ENCODE results near the gene TCTN1.

The TCTN1 gene

DNA sequence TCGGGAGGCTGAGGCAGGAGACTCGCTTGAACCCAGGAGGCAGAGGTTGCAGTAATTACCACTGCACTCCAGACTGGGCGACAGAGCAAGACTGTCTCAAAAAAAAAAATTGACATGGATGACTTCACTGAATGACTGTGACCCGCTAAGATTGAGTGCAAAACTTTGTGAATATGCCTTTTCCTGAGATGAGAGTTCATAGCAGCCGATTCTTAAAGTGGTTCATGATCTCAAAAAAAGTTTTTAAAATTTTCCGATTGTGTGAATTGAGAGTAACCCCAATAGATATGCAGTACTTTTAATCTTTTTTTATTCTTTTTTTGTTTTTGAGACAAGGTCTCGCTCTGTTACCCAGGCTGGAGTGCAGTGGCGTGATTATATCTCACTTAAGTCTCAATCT is 1.2 kb downstream of the TCTN1 start:
- TF ChIP-seq, protein P1, sequence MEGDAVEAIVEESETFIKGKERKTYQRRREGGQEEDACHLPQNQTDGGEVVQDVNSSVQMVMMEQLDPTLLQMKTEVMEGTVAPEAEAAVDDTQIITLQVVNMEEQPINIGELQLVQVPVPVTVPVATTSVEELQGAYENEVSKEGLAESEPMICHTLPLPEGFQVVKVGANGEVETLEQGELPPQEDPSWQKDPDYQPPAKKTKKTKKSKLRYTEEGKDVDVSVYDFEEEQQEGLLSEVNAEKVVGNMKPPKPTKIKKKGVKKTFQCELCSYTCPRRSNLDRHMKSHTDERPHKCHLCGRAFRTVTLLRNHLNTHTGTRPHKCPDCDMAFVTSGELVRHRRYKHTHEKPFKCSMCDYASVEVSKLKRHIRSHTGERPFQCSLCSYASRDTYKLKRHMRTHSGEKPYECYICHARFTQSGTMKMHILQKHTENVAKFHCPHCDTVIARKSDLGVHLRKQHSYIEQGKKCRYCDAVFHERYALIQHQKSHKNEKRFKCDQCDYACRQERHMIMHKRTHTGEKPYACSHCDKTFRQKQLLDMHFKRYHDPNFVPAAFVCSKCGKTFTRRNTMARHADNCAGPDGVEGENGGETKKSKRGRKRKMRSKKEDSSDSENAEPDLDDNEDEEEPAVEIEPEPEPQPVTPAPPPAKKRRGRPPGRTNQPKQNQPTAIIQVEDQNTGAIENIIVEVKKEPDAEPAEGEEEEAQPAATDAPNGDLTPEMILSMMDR (conservative IDR thresholded peaks at IDR 0.05), result no peak
- no peak overlapping the region; the same call in 1 of the 2 replicates for H3K27ac ChIP-seq

DNA sequence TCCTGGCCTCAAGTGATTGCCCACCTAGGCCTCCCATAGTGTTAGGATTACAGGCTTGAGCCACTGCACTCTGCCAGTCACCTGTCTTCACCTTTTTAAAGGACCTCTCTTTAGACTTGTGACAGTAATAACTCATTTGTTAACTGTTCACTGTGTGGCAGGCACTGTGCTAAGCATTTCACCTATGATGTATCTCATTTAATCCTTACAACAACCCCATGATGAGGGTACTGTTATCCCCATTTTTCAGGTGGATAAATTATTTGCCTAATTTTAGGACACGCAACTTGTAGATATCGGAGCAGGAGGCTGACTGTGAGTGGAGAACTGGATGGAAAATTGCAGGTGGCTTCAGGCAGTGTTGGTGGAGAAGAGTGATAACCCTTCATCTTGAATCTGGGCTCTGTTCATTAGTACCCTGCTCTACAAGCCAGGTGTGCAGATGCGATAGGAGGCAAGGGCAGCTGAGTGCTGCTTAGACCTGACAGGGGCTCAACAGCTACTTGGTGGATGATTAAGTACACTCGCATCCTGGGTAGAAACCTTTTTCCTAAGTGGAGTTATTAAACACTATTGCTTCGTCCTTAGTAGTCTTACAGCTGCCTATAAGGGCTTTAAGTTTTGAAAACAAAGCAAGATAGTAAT is 2.7 kb downstream of the TCTN1 start:
- no peak overlapping the region for H3K27ac ChIP-seq
- TF ChIP-seq, protein P1 (conservative IDR thresholded peaks at IDR 0.05), result no peak
- no peak for TF ChIP-seq ZFX (IDR thresholded peaks at IDR 0.05)

DNA sequence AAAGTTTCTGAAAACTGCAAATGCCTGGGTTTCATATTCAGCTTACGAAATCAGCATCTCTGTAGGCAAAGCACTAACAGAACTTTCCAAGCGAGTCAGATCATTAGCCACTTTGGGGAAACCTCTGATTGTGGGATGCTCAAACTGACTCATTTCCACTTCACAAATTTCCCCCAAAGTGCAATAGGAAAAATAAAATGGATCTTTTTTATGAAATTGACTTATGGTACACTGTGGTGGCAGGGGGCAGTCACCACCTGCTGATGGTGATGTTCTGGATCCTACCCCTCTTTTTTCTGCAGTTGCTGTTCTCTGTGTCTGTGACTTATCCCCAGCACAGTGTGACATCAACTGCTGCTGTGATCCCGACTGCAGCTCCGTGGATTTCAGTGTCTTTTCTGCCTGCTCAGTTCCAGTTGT is 5.6 kb downstream of the TCTN1 start:
- no peak for TF ChIP-seq ZFX (IDR thresholded peaks at IDR 0.05)
- TF ChIP-seq, protein P1 (conservative IDR thresholded peaks at IDR 0.05), result no peak
- no peak overlapping the region for H3K27ac ChIP-seq

DNA sequence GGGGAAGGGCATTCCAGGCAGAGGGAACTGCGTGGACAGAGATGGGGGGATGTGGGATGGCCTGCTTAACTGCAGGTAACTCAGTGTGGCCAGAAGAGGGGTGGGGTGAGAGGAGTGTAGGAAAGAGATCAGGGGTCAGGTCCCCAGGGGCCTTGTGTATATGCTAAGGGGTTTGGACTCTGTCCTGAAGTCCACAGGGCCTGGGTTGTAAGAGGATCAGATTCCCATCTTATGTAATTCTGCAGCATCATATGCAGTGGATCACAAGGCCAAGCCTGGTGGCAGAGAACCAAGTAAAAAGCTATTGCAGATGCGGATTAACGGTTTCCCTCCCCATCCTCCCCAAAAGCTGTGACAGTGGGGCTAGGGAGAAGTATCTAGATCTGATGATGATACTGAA is 8.7 kb downstream of the TCTN1 start:
- no peak for TF ChIP-seq ZFX (IDR thresholded peaks at IDR 0.05)
- TF ChIP-seq, protein P1 (conservative IDR thresholded peaks at IDR 0.05), result no peak
- no peak overlapping the region for H3K27ac ChIP-seq

DNA sequence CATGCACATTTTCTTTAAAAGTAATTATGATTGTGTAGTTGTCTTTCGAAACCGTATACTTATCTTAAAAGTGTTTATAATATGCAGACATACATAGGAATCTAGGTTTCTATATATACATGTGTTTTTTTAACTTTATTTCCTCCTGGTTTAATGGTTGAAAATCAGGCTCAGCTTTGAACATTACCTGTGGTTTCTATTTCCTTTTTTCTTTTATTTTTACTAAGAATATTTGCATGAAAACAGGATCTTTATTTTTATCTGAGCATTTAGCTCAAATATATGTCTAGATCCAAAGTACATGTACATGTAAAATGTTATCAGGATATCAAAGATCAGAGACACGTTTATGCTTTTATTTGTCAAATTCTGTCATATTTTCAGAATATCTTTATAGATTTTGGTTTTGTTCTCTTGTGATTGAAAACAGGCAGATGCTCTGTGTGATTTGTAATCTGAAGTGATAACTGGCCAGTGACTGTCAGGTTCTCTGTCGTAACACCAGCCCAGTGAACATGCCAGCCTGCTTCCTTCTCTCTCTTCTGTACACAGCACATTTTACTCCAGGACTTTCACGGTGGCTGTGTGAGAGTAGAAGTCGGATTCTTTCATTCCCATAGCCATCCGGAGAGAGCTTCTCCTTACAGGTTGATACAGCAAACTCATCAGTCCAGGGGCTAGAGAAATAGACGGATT is 13.7 kb downstream of the TCTN1 start:
- H3K27ac ChIP-seq, result no peak overlapping the region
- no peak for TF ChIP-seq ZFX (IDR thresholded peaks at IDR 0.05)
- TF ChIP-seq, protein P1 (conservative IDR thresholded peaks at IDR 0.05), result no peak

DNA sequence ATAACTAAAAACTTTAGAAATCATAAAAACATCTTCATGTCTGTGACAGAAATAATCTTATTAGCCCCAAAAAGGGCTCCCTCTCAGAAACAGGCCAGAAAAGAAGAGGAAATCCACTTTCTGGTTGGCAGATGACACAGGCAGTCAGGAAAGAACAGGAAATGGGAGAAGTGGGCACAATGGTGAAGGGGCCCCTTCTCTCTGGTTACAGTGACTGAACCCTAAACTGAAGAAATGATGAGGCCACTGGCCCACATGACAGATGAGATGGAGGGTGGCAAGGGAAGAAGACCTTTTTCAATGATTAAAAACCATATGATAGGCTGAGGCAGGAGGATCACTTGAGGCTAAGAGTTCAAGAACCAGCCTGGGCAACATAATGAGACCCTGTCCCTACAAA is 21.1 kb downstream of the TCTN1 start:
- no peak overlapping the region for H3K27ac ChIP-seq
- TF ChIP-seq ZFX (IDR thresholded peaks at IDR 0.05), result no peak
- TF ChIP-seq, protein P1 (conservative IDR thresholded peaks at IDR 0.05), result no peak

DNA sequence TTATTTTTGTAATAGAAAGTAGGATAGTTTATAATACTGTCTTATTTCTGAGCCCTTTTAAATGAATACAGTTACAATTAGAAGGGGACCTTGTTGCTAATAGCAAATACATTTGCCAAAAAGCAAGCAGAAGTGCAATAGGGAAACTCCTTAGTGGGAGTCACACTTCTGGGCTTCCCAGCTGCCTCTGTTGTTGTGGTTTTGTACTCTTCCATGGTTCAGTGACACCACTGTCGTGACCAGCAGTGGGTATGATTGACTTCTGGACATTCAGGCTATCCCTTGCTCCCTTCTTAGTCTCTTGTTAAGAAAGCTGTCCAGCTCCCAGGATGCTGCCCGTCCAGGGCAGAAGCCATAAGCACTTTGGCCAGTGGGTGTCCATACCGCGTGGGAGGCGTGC is 22.6 kb downstream of the TCTN1 start:
- TF ChIP-seq, protein P1 (conservative IDR thresholded peaks at IDR 0.05), result no peak
- TF ChIP-seq ZFX (IDR thresholded peaks at IDR 0.05), result no peak

More for the DNA sequence above, 22.6 kb downstream of the TCTN1 start:
- H3K27ac ChIP-seq, result no peak overlapping the region
